Stimulated activated CD8-positive, alpha-beta memory T cell treated with anti-CD3 and anti-CD28 coated beads, Interleukin-15, amount 100 ng/mL, for 4 hours (primary cell): ENCODE results near the gene CIP2A.

Experiments used
- DNase-seq, 2 donors: peaks; one replicate each; pipeline ENCODE4 v3.0.0-alpha.2; 2020; ENCODE audit warnings: low read depth in 2 of 2

The CIP2A gene

DNA sequence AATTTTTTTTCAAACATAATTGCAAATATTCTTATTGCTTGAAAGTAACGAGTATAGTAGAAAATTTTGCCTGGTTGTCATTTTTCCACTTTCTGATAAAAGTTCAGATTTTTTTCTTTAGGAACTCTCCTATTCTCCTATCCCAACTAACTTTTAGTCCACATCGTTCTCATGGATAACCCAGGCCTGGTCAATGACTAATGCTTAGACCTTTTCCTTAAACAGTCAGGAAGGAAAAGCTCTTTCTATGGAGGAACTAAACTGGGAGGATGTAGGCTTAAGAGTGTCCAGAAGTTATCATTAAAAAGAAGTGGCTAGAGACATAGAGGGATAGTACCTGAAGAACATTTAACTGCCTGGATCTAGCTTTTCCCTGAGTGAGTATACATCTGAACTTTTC lies 26.7 kb downstream of the CIP2A start:
- DNase-seq = no peak

DNA sequence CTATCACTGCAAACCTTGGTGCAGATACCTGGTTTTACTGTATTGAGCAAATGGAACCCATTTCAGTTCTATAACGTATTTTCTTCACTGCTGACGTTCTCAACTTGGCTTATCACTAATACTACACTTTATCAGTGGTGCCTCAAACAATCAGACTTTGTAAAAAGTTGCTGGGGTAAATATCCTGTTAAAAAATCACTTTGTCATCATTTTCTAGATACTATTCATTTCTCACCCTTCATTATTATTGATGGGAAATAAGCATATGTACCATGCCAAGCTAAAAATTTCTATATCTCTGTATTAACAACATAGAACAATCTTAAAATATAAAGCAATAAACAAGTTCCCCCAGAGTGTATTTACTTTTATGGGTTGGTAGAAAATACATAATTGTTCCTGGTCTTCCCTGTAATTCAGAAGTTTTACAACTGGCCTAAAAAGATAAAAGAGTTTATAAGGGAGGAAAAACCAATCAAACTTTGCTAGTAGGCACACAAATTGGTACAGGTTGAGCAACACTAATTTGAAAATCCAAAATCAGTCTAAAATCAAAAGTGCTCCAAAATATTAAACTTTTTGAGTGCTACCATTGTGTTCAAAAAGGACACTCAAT lies 33.2 kb downstream of the CIP2A start:
- DNase-seq = no peak

DNA sequence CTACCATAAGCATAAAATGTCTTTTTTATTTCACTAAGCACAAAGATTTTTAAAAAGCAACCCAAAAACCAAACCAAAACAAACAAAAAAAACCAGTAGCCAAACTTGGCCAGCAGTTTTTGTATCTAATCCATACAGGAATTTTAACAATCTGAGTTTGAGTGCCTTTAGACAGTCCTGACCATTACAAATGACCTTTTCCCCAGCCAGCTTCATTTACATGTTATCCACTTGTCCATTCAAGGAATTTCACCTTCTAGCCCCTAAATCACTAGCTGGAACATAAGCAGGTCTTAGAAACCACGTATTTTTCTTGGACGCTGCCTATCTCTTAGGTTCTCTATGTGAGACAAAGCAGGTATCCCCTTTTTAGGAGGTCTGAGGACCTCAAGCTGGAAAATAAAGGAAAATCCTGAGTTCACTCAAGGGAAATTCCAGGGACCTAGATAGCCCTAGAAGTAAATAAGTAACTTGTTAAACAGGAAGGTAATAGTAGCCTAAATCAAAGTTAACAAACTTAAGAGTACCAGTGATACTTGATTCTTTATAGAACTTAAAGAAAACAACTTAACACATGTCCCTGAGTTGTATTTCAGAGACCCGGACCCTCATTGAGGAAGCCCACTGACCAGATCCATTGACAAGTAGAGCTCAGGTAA lies 34.2 kb downstream of the CIP2A start:
- no peak for DNase-seq

DNA sequence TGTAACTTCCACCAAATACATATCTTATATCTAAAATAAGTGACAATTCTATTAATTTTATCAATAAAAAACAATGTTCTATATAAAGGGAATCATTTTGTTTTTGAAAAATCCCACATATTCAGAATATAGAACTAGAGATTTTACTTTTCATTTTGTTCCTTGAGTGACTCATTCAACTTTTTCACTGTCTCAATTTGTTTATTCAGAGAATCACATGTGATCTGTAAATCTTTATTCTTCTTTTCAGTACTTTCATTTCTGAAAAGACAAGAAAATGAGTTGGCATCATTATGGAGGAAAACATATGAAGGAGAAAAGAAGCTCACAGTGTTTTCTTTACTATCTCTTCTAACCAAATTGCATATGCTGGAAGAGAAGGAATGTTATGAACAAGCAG lies 35.0 kb downstream of the CIP2A start:
- no peak for DNase-seq

DNA sequence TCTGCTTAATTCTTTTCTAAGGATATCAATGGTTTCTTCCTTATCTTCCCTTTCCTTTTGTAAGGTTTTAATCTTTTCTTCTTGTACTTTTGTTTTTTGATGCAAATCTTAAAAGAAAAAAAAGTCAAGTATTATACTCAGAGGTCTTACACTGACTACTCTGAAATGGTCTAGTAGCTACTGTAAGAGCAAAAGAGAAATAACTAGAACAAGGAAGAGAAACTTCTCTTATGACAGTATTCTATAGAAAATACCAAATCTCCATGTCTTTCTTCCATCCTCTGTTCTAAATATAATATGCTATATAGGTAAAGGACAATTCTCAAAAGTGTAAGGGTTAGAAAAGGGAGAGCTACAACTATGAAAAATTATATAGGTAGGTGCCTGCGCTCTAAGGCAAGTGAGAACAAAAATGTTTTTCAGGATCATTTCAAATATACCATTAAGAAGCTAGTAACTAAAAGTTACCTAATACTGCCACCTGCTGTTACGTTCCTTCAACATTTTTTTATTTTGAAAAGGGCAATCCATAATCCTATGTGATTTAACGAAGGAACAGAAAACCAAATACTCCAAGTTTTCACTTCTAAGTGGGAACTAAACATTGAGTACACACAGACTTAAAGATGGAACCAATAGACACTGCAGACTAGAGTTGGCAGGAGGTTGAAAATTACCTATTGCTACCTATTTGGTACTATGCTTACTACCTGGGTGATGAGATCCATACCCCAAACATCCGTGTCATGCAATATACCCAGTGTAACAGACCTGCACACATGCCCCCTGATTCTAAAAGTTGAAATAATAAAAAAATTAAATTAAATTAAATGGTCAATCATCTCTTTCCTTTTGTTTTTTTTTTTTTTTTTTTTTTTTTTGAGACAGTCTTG lies 36.7 kb downstream of the CIP2A start:
- no peak for DNase-seq

DNA sequence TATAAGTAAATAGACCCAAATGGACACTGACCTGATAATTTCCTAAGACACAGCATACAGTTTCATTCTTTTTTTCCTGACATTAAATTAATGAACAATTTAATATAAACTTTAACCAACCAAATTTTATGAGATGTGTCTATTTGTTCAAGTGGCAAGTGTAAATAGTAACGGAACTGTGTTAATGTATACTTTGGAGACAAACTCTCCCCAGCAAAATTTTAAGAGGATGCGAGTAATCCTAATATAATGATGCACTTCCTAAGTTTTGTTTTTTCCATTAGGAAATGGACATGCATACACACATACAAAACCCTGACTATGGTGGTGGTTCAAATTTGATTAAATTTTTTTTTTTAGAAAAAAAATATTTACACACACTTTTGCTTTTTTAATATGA lies 40.4 kb downstream of the CIP2A start:
- no peak for DNase-seq

DNA sequence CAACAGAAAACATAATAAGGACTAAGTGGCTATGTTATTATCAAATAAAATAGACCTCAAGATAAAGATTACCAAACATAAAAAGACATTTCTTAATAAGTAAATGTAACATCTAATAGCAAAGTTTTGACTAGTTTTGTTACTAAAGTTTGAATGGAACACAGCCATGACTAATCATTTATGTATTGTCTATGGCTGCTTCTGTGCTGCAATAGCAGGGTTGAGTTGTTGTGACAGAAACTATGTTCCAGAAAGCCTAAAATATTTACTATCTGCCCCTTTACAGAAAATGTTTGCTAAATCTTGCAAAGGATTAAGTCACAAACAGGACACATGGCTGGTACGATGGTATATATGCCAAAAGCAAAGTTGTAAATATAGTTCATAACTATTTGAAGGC lies 40.9 kb downstream of the CIP2A start:
- DNase-seq = no peak

DNA sequence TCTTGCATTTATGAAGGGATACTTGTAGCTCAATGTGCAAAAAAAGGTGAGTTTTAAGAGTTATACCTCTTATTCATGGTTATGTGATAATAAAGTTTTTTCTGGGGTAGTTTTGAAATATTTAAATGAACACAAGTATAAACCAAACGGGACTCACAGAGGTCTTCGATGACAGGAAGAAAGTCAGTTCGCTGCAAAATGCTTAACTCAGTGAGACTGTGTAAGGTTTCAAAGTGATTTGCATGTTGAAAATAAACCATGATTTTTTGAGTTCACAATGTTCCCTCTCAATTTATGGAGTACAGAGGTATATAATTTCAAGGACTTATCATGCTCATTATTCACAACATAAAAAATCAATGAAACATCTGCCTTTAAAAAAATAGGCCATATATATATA lies 42.5 kb downstream of the CIP2A start:
- no peak for DNase-seq

DNA sequence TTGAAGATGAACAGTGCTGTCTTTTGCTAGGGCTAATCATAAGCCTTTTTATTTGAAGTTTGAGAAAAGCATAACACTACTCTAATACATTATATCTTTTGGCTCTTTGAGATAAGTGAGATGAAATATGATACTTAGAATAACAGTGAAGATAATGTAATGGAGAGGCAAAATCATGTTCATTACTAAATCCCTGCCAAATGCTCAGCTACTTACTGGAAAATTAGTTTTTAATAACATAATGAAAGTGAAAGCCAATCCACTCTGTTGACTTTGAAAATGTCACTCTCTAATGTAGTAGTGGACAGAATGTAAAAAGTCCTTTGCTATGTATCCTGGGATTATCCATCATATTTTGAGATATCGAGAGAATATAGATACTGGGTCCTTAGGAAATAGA lies 43.0 kb downstream of the CIP2A start:
- DNase-seq = no peak

DNA sequence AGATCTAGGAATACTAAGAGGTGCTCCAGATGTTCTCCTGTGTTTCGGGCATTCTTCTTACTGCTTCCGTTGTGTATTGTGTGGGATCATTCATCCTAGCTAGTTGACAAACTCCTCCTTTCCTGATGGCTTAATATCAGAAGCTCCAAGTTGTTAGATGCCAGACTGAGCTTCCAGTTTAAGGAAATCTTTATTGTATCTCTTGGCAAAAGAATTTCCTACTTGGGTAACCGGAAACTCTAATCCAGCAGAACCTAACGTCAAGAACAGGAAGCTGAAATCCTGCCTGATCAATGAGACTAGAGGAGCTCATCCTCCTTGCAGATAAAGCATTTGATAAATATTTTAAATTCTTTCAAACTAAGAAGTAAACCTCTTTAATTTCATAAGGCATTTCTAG lies 51.2 kb downstream of the CIP2A start:
- no peak for DNase-seq

DNA sequence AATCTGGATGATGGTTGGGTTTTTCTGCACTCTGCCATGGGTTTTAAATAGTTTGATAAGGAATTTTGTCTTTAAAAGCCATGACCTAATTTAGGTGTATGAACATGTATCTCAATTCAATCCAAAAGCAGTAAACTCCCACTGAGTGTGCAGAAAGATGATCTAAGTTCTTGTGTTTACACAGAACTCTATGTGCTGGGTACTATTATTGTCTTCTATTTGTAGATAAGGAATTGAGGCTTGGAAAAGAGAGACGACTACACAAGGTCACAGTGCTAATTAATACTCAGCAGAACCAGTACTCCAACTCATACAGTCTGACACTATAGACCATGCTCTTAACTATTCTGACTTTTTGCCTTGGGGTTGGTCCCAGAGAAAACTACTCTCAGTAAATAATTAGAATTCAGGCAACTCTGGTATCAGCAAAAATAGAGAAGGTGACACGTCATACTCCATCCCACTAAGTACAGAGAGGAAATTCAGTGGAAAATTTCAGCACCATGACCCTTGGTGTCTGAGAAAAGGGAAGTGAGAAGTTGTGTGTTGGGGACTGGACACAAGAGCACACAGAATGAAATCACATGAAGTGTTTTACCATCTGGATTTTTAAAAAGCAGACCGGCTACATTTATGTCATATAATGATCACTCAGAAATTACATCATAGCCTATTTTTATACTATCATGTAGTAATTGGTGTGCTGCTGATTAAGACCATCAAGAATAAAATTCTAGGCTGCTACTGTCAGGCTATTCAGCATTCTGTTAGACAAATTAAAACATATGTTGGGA lies 60.6 kb downstream of the CIP2A start:
- no peak for DNase-seq

DNA sequence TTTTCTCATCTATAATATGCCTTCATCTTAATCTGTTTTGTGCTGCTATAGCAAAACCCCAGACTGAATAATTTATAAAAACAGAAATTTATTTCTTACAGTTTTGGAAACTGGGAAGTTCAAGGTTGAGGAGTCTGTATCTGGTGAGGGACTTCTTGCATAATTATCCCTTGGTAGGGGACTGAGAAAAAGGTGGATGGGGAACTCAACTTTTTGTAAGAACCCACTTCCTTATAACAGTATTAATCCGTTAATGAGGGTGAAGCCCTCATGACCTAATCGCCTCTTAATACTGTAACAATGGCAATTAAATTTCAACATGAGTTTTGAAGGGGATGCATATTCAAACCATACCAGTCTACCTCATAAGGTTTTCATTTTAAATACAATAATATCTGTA lies 61.4 kb downstream of the CIP2A start:
- DNase-seq = no peak

DNA sequence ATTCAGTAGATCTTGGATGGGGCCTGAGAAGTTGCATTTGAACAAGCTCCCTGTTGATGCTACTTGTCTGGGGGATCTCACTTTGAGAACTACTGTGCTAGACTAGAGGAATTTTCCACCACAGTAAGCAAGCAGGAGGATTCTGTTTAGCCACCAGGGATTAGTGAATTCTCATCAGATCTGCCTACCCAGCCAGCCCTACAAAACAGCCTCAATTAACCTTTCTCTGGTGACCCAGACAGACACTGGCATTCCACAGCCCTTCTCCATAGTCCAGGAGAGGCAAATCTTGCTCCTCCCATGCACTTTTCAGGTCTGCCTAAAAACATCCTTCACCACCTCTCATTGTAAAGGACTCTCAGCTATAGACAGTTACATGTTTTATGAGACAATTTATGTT lies 62.1 kb downstream of the CIP2A start:
- no peak for DNase-seq

DNA sequence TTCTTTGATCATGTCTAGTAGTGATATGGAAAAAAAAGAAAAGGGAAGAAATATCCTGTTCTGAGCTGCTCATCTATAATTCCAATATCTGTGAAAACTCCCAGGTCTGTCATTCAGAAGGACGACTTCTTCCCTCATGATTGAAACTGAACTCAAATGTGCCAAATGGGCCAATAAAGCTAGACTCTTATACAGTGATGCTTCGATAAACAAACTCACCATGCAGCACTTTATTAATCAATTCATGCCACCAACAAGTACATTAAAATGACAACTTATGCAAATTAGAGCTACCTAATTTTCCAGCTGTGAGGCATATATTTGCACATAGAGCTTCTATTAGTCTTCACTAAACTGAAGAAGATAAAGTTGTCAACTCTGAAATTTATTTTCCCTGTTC lies 63.3 kb downstream of the CIP2A start:
- no peak for DNase-seq

DNA sequence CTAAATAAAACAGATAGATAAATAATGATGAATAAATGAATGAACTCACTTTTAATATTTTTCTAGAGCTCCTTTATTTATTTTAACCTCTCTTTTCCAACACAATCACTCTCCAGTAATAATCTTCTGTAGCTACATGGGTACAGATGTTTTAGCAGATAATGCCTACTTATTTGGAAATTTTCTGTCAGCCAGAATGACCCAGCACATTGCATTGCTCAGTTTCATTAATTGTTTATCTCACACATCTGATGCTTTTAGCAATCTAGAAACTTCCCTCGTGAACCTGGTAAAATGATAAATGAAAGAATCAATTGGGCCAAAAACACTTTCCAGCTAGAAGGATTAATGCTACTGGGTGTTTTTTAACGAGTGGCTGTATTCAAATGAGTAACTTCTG lies 64.0 kb downstream of the CIP2A start:
- no peak for DNase-seq

DNA sequence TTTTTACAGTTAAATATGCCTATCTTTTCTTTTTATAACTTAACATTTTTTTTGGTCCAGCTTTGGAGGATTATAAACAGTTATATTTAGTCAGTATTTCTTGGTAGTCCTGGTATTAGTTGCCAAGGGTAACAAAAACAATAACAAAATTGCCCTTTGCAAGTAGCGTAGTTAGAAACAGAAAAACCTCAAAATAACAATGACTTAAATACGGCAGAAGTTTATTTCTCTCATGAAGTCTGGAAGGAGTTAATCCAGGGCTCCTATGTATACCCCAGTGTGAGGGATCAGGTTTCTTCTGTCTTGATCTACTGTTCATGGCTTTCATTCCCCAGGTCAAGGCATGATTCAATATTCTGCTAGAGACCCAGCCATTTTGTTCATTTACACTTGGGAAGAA lies 64.7 kb downstream of the CIP2A start:
- no peak for DNase-seq

DNA sequence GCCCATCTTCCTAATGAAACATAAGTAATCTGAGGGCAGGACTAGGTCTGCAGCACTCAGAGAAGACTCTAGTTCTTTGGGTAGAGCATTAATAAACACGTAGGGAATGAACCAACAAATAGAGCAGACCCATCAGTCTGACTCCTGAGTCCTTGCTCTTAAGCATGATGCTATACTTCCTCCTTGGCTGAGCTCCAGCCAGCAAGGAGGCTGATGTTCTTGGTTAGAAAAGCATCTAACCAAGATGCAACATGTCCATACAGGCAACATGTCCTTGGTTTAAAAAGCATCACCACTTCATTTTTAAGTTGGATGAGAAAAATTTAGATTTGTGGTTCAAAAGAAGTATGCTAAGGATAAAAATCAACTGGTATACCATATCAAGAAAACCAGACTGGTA lies 70.3 kb downstream of the CIP2A start:
- DNase-seq = no peak

DNA sequence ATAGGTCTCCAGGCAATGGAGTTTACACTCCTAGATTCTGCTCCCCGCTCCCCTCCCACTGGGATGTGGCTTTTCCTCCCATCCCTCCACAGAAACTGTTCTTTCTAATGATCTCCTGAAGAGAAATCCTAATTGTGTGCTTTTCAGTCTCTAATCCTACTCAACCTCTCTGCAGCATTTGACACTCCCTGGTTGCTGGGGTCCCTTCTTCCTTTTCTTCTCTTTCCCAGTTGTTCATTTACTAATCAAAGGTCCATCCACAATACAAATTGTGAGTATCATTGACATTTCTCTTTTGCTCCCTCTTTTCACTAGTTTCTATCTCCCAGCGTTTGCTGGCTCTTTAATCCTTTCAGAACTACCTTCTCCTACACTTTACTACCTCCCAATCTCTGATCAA lies 72.4 kb downstream of the CIP2A start:
- DNase-seq = no peak

DNA sequence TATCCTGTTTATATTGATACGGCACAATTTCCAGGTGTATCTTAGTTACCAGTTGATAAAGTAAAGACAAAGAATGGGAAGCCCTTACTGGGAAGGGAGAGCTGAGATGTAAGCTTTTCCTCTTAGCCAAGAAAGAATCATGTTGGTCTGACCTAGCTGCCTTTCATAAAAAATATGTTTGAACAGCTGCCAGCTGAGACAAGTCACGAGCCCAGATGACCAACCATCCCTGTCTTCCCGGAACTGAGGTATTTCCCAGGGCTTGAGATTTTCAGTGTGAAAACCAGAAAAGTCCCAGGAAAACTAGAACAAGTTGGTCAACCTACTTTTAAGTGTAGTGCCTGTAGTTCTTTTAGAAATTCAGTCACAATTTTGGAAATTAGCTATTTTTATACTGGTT lies 75.3 kb downstream of the CIP2A start:
- DNase-seq = no peak

DNA sequence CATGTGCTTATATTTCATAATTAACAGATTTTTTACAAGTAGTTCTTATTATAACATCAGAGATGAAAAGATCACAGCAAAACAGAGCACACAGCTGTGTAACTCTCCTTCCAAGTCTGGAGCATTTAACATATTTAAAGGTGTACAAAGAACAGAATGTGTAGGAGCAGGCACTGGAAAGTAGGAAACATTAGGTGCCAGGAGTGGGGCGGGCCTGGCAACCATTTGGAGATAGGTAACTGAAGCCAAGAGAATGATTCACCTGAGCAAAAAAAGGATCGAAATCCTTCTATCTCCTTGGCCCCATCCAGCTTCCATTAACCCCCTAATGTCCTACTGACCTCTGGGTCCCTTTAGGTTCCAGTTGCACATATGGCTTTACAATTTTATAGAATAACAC lies 76.6 kb downstream of the CIP2A start:
- no peak for DNase-seq

DNA sequence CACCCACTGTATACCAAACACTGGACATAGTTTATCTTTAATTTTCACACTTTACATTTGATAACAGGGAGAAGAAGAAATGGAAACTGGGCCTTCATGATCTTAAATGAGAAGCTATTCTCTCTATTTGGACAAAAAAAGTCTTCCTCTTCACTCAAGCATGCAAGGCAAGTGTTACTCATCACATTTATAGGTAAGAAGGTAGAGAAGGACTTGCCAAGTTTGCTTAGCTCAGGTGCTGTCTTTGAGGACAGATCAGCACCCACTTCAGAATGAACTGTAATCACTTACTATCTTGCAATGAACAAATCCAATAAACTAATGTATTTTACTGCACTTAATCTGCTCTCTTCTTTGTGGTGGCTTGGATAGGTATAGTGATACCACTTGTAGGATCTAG lies 77.7 kb downstream of the CIP2A start:
- DNase-seq = no peak

DNA sequence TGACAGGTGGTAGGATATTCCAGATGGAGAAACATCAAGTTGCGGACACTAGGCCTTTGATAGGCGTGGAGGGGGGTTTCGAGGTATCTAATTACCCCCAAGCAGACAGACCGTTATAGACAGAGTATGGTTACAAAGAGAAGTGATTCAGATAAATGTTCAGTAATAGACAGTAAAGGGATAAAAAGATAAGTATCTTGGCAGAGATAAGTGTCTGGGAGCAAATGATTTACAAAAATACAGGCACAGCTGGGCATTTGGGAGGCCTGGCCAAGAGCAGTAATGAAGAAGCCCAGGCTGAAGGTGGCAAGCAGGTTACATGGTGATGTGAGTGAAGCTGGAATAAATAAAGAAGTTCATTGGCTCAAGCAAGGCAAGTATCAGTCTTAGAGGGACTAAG lies 78.2 kb downstream of the CIP2A start:
- DNase-seq = no peak
